Fibroblast of pulmonary artery (primary cell): ENCODE data around the gene CTDSP1.

Experiments
- DNase-seq: peaks from one replicate; pipeline ENCODE4 v3.0.0-alpha.2; 2010; ENCODE audit warnings: low read depth
- H3K4me3 ChIP-seq: replicated peaks from 2 replicates; pipeline ENCODE4 v1.5.1; 2011; ENCODE audit warnings: low read depth, mild to moderate bottlenecking, control low read depth, low read length, moderate library complexity
- CTCF ChIP-seq: IDR thresholded peaks from 2 replicates; pipeline ENCODE4 v1.5.1; 2011; ENCODE audit warnings: mild to moderate bottlenecking, control low read depth, low read length, inconsistent platforms; ENCODE audit errors: missing control alignments

The CTDSP1 gene

GRCh38 chr2:218383892-218384519 lies 15.7 kb upstream of the CTDSP1 start:
- DNase-seq: no peak
- no peak for TF ChIP-seq CTCF
- no peak overlapping the region for H3K4me3 ChIP-seq

- no peak for TF ChIP-seq CTCF
- no peak for DNase-seq
- H3K4me3 ChIP-seq: no peak overlapping the region
These were observed 14.7 kb upstream of the CTDSP1 start for GRCh38 chr2:218384975-218385374.

- DNase-seq: no peak
- no peak for TF ChIP-seq CTCF
- no peak overlapping the region for H3K4me3 ChIP-seq
These were observed 12.9 kb upstream of the CTDSP1 start for GRCh38 chr2:218386505-218387368.

GRCh38 chr2:218387369-218388194 lies 12.1 kb upstream of the CTDSP1 start:
- peak overlapping the region; percentile 46 for H3K4me3 ChIP-seq
- TF ChIP-seq CTCF: no peak
- peak; percentile 86 for DNase-seq

GRCh38 chr2:218389333-218390150 lies 10.1 kb upstream of the CTDSP1 start:
- DNase-seq: no peak
- TF ChIP-seq CTCF: no peak
- no peak overlapping the region for H3K4me3 ChIP-seq

GRCh38 chr2:218391202-218391601 lies 8.5 kb upstream of the CTDSP1 start:
- no peak for DNase-seq
- no peak for TF ChIP-seq CTCF
- H3K4me3 ChIP-seq: no peak overlapping the region
